Activated T-cell treated with anti-CD3 and anti-CD28 coated beads for 24 hours (primary cell): ENCODE measurements around the gene DHRS12.

Experiments
- DNase-seq: peaks from one replicate; pipeline ENCODE4 v3.0.0-alpha.2; 2020; ENCODE audit warnings: low read depth

DHRS12 gene

DNA sequence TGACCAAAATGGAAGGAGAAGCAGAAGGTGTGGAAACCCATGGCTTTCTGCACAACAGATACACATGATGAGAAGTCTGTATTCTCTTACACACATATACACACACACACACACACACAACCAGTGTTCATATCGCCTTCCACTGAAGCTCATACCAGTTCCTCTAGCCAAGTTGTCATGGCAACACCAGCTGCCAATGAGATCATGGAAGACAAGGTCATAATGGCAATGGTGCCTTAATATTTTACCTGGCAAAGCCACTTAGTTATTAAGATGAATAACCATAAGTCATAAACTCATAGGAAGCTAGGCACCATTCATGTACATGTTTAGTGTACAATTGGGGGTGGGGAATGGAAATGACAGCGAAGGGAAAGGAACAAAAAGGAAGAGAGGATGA lies 2.6 kb upstream of the DHRS12 start:
- DNase-seq: no peak

DNA sequence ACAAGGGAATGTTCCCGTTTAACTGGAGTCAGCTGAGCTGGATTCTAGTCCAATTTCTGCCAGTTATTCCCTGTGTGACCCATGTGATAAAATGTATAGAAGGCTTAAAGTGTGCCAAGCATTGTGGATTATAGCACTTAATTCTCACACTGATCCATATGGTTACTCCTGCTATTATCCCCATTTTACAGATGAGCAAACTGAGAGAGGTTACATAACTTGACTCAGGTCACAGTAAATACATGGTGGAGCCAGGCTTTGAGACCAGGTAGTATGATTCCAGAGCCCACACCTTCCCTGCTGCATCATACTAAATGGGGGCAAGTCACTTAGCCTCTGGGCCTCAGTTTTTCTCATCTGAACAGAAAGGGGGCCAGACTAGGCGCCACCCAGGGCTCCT lies 2.0 kb upstream of the DHRS12 start:
- DNase-seq: no peak

DNA sequence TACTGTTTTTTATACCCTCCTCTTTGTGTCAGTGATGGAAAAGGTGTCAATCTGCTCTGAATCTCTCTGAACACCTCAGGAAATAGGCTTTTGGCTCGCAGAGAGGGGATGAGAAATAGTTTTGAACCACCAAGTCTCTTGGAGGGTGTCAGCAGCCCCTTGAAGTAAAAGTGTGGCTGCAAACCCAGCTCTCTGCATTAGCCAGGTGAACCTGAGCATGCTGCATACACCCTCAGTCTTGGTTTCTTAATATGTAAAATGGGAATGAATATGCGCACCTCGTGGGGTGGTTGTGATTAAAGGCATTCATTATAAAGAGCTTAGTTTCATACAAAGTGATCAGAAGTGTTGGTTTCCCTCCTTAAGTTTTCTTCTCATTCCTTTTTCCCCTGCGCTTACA lies 1.4 kb upstream of the DHRS12 start:
- DNase-seq: no peak

DNA sequence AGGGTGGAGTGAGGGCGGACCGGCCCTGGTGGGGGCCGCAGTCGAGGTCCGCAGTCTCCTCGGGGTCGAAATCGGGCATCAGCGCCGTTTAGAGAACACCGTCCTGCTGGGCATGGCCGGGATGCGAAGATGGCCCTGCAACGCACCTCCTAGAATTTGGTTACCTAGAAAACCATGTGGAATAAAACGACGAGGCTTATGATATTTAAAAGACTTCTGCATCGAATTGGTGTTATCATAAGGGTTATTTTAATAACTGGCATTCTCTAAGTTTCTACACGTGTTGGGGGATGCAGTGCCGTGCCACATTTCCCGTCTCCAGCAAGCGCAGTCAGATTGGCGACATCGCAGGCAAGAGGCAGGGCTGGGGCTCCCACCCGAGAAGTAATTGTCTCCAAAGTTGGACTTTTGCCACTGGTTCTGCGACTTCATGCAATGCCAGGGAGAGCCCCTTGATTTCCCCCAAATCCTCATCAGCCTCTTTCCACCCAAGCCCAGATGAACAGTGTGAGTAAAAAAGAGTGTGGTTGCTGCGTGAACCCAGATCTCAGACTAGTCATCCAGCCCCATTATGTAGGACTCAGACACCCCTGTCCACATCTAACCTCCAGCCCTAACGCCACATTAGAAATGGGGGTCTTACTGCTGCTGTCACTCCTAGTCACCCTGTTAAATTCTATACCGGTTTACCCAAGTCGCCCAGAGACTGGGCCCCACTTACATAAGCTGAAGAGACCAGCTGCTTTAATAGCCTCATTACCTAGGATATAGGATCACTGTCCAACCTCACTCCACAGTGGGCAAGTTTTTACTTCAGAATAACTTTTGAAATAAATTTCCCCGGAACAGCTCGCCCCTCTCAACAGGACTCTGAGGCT lies 571 bp upstream of the DHRS12 start:
- no peak for DNase-seq

DNA sequence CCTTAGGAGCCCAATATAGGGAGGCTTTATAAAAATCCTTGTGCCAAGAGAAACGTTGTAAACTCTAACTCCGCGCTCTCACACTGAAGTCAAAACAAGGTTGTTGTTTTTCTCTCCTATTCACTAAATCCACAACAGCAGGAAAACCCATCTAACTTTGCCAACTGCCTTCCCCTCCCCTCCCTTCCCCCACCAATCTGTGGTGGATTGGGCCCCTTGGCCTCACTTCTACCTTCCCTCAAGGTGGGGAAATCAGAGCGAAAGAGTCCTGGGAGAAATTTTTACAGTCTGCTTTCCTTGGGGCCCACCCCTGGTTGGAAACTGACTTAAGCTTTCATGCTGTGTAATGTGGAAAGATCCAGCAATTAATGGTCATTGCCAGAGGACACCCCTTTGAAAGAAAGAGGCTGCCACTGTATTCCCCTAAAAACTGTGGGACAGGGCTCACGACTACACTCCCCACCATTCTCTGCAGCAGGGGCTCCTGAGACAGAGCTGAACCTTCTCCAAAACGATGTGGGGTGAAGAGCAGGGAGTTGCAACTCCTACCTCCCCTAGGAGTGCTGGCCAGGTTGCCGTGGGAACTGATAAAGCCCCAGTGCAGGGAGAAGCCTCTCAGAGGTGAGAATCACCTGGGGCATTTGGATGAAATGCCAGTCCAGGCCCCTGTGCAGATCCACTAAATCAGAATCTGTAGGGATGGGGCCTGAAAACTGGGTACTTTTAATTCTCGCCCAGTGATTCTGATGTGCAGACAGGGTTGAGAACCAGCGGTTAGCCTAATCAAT lies 1.1 kb downstream of the DHRS12 start:
- DNase-seq: no peak

DNA sequence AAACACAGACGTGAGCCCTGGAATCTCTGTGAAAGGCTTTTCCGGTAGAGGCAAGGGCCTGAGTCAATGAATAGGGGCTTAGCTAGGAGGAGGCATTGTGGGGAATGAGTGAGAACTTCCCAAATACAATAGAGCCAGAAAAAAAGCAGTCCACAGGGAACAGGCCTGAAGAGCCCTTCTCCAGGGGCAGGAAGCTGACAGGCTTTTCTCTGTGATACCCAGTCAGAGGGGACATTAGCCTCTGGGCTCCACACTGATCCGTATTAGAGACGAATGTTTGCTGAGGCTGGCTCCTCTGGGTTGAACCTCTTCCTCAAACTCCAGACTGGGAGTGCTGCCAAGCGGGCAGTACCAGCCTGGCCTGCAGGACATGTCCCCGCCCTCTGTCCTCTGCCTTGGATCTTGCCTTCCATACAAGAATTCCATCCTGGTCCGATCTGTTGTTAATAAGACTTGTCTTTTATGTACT lies 2.3 kb downstream of the DHRS12 start:
- DNase-seq: no peak

DNA sequence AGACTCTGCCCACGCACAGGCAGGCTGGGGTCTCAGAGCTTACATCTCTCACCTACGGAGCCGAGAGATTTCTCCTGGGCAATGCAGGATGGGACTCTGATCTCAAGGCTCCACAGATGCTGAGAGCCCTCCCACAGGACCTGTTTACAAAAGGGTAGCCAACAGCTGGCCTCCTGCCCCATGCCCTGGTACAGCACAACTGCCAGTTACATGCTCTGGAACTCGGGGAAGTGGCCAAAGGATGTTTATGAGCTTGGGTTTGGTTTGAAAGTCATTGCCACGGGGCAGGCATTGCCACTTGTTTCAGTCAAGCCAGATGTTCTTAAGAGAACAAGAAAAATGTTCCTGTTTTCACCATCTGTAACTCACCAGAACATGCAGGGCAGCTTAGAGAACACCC lies 3.5 kb downstream of the DHRS12 start:
- no peak for DNase-seq

DNA sequence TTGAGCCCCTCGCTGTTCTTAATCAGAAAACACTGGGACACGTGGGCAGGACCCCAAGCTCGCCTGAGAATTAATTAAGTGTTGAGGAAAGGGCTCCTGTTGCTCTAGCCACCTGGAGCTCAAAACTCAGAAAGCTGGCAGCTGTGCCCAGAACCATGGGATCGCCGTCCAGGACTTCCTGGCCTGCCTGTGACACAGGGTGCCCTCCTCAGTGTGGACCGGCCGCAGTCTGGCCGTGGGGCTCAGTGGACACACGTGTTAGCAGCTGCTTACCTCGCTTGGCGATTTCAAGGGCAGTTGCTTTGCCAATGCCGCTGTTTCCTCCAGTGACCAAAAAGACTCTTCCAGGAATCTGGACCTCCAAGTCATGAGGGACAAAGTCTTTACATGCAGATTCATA lies 4.7 kb downstream of the DHRS12 start:
- no peak for DNase-seq

DNA sequence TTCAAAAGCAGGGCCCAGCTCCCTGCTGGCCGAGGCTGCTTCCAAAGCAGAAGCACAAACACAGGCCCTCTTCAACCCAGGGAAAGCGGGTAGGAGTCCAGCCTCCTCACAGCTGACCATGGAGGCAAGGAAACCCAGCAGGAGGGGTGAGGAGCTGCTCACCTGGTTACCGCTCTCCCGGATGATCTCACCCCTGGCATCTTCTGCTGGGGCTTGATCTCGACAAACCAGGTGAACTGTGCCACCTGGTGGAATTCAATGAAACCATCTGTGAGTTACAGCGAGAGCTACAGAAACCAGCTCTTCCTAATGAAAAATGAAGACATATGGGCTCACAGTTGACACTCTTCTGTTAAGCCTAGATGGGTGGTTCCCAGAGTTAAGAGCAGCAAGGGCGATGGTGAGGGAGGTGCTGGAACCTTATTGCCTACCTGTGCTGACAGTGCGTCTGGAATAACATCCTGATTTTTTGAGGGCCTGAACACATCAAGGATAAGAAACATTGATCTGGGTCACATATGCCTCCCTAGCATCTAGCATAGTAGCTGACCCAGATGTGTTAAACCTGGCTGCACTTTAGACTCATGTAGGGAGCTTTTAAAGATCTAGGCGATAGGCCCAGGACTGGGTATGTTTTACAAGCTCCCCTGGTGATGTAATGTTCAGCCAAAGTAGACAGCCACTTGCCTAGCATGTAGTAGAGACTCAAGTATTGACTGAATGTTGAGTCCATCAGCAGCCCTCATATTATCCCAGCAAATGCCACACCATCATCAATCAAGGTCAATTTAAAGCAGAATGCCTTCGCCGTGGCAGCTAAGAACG lies 6.1 kb downstream of the DHRS12 start:
- peak; percentile 59 for DNase-seq

DNA sequence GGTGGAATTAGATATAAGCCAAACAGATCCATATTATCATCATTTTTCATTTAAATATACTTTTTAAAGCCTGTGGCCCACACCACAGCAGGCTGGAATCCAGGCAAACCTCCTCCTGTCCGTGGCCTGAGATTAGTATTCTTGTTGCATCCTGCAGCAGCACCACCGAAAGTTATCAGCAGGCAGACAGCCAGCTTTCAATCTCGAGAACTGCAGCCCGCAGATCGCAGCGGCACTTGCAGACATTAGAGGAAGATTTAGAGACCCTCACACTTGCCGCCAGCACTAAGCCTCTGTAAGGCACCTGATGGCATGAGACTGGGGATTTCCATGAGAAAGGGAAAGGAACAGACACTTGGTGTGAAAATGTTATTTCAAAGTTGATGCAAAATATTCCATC lies 7.4 kb downstream of the DHRS12 start:
- DNase-seq: no peak

DNA sequence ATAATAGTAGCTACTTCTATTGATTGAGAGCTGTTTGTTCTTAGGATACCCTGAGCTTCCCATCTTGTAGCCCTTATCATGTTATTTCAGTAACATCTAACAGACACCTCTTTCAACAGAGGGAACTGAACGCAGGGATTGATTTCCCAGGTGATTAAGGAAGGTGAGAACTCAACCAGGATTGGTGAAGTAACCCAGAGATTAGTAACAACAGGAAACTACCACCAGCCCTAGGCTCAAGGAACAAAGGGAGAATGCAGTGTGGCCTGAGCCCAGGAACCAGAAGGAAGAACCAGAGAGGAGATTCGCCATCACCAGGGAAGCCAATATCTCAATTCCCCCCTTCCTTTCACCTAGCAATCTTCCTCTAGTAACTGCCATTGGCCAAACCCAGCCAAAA lies 8.5 kb downstream of the DHRS12 start:
- DNase-seq: no peak

DNA sequence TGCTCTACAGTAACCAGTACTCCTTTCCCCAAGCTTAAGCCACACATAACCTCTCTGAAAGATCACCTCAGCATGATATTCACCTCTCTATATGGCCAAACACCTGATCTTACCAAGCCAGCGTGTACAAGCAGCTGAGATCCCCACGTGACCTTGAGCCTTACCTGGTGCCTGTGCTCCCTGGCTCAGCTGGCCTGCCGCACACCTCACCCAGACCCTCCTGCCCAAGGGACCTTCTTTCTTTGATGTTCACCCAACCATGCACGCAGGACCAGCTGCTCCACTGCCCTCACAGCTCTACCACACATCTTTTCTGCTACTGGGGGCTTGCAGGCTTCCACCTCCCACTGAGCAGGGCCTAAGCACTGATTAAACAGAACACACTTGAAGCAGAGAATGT lies 9.0 kb downstream of the DHRS12 start:
- DNase-seq: no peak

DNA sequence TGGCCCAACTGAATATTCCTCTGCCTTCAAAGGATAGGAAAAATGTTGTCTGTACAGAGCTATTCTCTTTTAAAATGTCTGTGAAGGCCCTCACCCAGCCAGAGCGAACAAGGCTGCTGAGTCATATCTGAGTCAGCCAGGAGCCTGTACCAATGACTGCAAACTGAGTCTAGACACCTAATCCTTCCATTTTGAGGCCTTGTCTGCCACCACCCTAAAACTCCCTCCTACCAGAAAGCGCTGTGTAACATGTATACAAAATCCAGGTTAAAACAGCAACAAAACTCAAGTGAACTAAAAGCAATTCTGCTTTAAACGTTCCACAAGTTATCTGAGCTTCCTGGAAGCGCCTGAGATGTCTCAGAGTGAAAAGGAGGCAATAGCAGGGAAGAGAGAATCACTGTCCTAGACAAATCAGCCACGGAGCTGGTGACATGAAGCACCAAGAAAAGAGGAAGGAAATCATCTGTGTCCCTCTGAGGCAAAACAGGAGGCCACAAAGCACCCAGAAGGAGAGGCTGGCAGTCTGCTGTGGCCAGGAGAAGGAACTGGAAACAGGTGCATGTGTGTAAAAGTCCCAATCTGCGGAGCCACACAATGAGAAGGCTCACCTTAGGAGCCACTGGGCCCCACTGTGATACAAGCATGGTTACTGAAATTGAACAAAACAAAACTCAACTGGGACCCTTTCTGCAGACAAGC lies 10.2 kb downstream of the DHRS12 start:
- DNase-seq: peak; percentile 69

DNA sequence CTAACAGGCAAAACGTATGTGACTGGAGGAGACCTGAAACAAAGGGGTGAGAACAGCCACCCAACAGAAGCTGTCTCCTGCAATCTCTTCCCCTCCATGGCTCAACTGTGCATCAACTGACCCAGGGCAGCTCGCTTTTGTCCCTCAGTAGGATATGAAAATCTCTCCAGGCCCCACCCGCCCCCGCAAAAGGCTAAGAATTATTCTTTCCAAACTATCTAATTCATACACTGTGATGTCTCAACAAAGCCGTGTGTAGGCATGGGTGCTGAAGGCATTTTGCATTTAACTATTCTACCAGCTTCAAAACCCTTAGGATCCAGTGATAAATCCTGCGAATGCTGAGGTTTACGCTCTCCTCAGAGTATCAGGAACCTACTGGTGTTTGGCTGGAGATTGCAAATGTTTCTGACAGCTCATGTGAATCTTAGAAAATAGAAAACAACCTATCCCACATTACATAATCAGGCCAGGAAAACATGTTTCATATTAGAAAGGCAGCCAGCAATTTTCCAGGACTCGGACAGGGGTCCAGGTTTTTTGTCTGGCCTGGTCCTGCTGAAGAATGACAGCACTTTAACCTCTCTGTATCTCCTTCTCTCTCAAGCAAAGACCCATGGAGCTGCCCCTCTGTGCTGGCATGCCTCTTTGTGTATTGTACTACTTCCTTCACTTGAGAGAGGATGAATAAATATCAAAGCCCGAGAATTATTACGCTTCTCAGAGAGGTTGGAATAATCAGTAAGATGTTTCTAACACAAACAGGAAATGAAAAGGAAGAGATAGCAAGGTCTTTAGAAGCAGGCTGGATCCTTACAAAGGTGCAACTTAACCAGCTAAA lies 17.3 kb downstream of the DHRS12 start:
- no peak for DNase-seq

DNA sequence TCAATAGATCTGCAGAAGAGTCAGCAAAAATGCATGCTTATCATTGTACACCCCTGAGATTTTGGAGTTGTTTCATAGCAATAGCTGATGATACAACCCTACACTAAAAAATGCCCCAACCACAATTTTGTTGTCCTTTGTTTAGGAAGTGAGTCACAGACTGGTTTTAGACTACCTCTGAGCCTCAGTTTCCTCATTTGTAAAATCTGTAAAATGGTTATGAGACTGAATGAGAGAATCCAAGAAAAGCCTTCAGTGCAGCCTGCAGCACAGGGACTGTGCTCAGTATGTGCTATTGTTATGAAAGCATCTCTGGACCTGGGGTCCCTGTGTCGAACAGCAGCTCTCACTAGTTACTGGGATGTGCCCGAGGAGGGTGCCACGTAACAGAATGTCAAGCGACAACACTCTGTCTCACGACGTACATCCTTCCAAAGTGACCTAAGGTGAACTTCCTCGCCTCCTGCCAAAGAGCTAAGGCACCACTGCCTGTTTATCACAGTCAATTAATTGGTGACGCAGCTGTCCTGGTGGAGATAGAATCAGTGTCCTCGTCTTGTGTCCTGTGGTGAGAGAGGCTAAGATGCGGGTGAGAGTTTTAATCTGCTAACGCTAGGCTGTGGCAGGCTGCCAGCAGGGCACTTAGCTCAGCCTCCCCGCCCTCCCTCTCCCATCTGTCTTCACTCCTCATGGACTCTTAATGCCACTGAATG lies 18.1 kb downstream of the DHRS12 start:
- DNase-seq: no peak

DNA sequence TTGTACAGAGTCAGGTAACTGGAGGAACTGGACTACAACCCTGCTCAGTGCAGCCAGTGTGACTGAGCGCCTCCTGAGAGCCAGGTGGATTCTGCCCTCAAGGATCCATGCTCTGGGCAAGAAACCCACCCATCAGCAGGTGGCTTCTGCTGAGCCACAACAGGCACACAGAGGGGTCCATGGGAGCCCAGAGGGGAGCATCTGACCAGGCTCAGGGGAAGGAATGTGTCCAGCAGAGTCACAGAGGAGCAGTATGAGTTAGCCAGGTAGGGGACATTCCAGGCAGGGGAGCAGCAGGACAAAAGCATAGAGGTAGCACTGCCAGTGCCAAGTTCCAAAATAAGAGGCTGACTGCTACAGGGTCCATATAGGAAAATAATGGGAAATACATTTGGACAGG lies 19.9 kb downstream of the DHRS12 start:
- DNase-seq: no peak

DNA sequence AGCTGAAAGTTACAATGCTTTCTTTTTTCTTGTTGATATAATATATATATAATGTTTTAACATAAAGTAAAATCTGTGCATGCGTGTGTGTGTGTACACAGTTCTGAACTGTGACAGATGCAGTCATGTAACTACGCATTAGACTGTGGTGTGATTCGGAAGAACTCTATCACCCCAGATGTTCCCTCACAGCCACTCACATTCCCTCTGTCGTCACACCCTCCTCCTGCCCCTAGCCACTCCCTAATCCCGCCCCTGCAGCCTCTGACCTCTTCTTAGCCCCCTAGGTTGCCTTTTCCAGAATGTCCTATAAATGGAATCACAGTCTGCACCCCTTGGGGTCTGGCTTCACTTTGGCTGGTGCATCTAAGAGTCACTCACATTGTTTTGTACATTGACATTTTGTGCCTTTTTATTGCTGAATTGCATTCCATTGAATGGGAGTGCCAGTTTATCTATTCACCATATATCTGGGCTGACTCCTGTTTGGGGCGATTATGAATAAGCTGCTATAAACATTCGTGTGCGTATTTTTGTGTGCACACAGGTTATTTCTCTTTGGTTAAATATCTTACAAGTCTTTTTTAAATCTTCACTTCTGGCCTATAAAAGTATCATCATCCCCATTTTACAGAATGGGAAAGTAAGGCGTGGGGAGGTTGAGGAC lies 20.4 kb downstream of the DHRS12 start:
- no peak for DNase-seq

DNA sequence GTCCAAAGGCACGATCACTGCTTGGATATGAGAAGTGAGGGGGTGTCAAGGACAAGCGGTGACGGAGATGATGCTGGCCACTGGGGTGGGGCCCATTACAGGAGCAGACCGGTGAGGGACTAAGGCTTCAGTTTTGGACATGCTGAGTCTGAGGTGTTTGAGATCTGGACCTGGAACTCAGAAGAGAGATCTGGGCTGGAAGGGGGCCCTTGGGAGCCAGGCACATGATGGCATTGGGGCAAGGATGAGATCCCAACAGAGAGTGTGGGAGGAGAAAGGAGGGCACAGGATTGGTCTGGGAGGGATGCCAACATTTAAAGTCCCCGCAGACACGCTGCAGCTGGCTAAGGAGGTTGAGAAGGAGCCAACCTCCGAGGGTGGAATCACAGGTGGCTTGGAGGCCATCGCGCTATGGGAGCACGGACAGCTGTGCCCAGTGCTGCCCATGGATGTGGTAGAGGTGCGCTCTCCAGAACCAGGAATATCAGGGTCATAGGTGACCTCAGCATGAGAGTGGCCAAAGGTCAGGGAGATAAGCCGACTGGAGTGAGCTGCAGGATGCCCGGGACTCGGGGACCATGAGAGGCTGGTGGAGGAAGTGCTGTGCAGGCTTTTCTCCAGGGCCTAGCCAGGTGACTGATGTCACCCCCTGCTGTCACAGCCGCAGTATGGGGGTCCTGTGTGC lies 21.8 kb downstream of the DHRS12 start:
- DNase-seq: no peak
